NOMO-1 (cell line): Measurements from ENCODE around the gene THEM4.
"Not testable (repeated sequence)": the region's sequence is repeated elsewhere in the genome, so short reads cannot be mapped to it uniquely, and the experiment has no call there.

Source experiments
- DNase-seq, 2 experiments: peaks; one replicate each; lab custom pipeline; 2025; ENCODE audit not compliant: unreplicated experiment in 2 of 2; lab: John Stamatoyannopoulos, UW

The THEM4 gene

DNA sequence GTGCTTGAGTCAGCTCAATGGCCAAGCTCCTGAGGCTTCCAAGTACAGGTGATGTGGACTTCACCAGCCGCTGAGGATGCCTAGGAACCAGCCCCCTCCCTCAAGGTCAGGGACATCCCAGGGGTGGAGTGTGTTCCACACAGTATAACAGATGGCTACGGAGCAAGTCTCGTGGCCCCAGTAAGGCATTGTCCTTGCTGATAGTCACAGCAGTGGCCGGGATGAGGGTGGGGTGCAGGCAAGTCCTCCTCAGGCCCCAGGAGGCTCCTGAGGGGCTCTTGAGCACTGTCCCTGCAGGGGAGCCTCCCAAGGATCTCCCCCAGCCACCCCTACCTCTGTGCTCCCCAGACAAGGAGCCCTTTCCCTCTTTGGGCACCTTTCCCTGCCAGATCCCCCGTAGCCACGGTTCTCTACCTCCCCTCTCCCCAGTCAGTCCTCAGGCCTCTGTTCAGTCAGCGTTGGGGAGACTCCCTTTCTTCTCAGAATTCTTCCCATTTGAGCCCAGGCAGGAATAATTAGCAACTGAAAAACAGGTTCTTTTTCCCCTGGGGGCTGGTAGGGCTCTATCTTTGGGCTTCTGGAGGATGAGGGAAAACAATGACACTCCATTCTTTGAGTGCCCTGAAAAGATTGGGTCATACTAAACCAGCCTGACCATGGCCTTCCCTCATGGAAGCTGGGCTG, 48.7 kb downstream of the THEM4 start:
- DNase-seq, result no peak

GRCh38 chr1:151859891-151860293, 49.4 kb downstream of the THEM4 start:
- no peak for DNase-seq

DNA sequence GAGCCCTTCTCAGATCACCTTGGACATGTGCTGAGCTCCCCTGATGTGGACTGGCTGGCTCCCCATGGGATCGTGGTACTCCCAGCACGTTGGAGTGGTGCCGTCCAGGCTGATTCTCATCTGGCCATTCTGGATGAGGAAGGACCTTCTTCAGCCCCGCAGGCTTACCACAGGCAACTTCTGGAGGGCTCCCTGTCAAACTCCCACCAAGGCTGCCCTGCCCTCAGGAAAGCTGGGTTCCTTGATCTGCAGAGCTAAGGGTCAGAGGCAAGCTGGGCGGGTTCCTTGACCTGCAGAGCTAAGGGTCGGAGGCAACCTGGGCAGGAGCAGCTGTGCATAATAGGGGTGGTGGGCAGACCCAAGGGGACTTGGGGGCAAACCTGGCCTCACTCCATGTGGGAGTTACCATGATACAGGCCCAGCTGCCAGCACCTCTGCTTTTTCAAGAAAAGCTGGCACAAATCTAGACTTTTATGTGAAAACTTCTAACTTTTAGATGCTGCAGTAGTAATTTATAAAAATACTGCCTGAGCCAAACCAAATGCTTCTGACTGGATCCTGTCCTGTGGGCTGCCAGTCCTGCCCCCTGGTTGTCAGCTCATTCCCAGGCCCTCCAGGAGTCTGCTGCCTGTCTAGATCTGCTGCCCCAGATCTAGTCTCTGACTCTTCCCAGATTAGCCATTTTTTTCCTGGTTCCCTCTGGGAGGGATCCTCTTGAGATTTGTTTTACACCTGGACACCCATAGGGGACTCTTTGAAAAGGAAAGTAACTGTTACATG, 50.2 kb downstream of the THEM4 start:
- DNase-seq, result no peak

DNA sequence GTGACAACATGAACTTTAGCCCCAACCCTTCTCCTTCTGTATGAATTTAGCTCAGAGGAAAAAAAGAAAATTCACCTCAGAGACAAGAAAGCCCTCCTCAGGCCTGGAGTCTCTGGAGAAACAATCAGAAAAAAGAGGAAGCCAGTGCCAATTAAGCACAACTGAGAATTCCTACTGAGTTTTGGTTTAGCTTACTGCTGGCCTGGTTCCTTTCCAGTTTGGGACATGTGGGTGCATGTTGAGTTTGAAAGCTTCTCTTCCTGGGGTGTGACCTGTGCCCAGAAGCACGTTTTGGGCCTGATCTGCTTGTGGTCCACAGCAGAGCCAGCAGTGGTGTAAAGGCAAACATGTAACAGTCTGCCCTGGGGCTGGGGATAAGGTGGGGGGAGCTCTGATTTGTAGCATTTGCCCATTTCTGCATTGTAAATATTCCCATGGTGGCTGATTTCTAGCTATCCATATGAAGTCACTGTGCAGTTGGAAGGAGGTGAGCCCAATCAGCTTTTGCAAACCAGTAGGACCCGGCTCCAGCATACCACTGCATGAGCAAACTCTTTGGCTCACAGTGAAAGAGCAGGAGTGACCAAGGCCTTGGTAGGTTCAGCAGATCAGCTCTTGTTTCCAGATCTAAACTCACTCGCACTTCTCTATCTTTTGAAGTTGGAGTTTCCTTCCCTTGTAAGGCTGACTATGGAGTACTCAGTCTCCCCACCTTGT, 51.1 kb downstream of the THEM4 start:
- DNase-seq, result no peak

DNA sequence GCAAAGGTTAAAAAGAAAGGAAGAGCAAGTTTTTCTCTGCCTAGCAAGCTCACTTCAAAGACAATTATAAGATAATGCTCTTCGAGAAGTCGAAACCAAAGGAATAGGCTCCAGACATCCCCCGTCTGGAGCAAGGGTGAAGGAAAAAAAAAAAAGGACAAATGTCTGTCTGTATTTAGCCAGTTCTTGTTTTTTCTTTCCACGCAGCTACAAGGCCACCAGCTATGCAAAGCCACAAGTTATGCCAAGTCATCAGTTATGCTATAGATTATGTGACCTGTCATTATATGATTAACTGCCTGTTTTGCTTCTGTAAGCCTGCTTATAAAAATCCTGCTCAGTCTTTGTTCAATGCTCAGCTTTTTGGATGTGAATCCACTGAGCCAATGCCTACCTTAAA, 53.4 kb downstream of the THEM4 start:
- peak in 1 of 2 experiments; percentile 39 for DNase-seq

GRCh38 chr1:151855516-151855915, 53.8 kb downstream of the THEM4 start:
- not testable (repeated sequence) for DNase-seq

DNA sequence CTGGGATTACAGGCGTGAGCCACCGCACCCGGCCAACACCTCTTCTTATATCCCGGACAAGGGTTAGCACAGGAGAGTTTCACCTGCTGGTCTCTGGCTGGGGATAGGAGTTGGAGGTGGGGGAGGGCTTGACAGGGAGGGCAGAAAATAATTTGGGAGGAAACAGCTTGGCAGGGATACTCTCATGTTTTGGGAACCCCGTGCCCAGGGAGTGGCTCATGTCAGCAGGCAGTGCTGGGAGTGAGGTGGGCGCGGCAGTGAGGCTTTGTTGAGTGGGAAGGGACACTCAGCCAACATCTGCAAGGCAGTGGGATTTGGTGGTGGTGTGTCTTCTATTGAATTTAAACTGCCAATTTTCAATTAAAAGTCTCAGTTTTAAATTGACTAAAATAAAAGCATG, 54.7 kb downstream of the THEM4 start:
- DNase-seq, result no peak

GRCh38 chr1:151853411-151853943, 55.8 kb downstream of the THEM4 start, which contains the start of gene THEM5:
Gene THEM5, minus strand, starts transcription at chr1:151853712. Its CDS starts 147 bp downstream, at chr1:151853565.
- DNase-seq, result no peak

- DNase-seq, result no peak
Measured at GRCh38 chr1:151852733-151853132, 56.6 kb downstream of the THEM4 start.

GRCh38 chr1:151851886-151852285, 57.4 kb downstream of the THEM4 start:
- DNase-seq, result no peak

GRCh38 chr1:151849871-151850270, 59.4 kb downstream of the THEM4 start:
- no peak for DNase-seq

GRCh38 chr1:151849126-151849525, 60.2 kb downstream of the THEM4 start:
- DNase-seq, result no peak

DNA sequence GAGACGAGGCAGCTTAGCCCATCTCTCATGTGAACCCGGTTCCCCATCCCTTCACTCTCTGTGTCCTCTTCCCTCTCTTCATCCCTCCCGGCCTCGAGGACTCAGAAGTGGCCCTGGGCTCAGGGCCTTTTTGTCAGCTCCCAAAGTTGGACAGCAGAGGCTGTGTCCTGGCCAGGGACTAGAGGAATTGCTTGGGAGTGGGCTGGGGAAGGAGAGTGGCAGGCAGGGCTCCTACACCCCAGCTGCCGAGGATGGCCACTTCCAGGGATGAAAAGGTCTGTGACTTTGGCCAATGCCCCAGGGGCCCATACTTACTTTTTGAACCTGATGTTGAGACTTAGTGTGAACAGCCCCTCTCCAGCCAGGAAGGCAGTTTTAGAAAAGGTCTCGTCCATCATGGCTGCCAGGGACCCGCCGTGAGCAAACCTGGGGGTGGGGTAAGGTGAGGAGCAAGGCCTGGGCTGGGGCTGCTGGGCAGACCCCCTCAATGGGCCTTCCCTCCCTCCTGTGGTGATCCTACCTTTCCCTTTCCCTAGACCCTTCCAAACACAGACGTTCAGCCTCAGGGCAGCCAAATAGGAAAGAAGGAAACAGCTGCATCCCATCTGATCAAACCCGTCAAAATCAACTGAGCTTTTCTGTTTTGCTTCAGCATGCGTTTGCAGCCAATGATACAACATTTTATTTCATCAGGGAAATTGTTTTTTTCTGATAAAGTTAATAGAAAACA, 61.3 kb downstream of the THEM4 start:
- DNase-seq, result no peak

DNA sequence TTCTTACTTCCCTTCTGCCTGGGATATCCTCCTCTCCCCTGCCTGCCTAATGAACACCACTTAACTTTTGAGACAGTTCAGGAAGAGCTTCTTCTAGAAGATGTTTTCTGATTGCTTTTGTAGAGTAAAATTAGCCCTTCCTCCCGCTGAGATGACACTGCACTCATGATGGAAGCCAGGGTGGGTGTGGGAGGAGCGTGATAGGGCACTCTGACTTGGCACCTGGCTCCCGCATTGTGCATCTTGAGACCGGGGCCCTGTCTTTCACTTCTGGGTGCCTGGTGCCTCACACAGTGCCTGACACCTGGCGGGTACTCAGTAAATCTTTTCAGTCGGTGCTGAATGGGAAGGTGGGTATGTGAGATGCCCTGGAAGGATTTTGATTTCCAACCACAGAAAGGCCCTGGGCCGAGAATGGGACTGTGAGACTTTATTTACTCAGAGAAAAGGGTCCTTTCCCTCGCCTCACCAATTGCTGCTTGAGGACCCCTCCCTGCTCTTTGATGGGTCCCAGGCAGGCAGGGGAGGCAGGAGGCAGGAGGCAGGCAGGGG, 62.5 kb downstream of the THEM4 start:
- no peak for DNase-seq

DNA sequence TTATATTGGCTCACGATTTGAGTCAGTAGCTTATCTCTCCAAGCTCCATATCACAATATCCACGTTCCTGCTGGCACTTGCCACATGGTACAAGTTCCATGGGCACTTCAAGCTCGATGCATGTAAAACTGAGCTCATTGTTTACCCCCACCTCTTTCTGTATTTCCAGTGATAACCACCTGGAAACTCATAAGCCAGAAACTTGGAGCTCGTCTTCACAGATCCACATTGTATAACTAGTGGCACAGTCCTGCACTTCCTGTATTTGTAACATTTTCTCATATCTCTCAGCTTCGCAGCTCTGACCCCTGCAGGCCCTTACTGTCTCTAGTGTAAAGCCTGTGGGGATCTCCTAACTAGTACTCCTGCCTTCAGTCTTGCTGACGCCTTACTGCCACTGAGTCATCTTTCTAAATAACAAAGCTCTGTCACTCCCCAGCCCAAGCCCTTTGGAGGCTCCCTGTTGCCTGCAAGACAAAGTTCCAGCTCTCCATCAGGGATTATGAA, 63.2 kb downstream of the THEM4 start:
- peak in 1 of 2 experiments; percentile 11 for DNase-seq

DNA sequence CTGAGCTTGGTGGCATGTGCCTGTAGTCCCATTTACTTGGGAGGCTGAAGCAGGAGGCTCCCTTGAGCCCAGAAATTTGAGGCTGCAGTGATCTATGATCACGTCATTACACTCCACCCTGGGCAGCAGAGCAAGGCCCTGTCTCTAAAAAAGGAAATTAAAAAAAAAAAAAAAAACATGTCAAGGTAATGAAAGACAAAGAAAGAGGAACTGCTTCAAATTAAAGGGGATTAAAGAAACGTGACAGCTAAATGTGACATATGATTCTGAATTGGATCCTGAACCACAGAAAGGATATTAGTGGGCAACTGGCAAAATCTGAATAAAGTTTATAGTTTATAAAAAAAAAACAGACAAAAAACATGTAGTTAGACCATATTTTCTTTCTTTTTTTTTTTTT, 65.9 kb downstream of the THEM4 start:
- peak in 1 of 2 experiments; percentile 23 for DNase-seq

GRCh38 chr1:151841141-151841540, 68.2 kb downstream of the THEM4 start:
- DNase-seq, result no peak

GRCh38 chr1:151840421-151840820, 68.9 kb downstream of the THEM4 start:
- DNase-seq, result no peak

DNA sequence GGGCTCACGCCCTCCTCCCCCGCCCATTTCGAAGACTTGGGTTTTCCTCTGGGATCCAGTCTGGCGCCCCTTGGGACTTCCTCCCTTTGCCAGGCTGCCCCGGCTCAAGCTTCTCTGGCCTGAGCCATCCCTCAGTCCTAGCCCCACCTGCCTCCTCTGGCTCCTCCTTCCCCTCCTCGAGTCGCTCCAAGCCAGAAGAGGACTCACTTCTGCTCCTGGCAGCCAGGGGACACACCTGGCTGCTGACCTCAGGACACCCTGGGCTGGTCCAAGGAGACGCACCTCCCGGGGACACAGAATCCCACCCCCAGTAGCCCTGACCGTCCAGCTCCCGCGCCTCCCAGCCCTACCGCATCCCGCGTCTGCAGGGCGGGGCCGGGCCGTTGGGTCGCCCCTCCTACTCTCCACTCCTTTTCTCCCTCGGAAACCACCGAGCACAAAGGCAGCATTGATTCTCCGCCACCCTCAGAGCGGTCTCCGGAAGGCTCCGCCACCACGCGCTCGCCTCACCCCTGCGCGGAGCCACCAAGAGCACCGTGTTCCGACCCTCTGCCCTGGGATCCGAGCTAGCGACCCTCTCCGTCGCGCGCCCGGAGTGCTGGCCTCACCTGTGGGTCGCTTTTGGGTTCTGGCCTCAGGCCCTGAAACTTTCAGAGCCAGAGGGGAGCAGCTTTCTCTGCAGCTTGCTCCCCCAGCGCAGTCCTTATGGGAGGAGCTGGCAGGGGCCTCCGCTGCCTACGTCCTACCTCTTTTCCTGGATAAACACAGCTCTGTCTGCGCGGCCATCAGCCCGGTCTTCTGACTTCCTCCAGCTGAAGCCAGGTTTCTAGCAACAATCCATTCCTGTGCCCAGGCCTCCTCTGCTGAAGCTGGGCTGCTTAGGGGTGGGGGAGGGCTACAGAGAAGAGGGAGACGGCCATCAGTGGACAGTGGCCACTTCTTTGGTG, 69.6 kb downstream of the THEM4 start, which contains the start of gene C2CD4D:
C2CD4D (minus strand) TSS at position 364 of the 947 bp plus-strand sequence. CDS start 831 bp downstream, outside the sequence.
- no peak for DNase-seq
